ENCODE measurements around the gene SLAMF8.

- TF ChIP-seq CTCF (IDR thresholded peaks at IDR 0.05) (no peak), POLR2A (IDR thresholded peaks at IDR 0.05) (no peak), POLR2AphosphoS5 (IDR thresholded peaks at IDR 0.05; ENCODE audit: insufficient read depth in 1 of 2, low read depth in 1 of 2) (no peak)
Observed at GRCh38 chr1:159847231-159847630, 20.6 kb downstream of the SLAMF8 start.

All from vagina (tissue), 2 donors.